Gastrocnemius medialis (tissue), 4 donors: Measurements from ENCODE around the gene TMIGD2.

Source experiments
- CTCF ChIP-seq, 5 experiments: fragments of 450-650 bp in 3 of 5; fragments of 200-600 bp in 2 of 5; sonication (generic) in 2 of 5; IDR thresholded peaks in 4 of 5; conservative IDR thresholded peaks in 1 of 5; 1 replicate in 4 of 5; 2 replicates in 1 of 5; pipeline ENCODE4 v1.5.1; 2016 to 2019; ENCODE audit warnings: antibody characterized with exemption in 5 of 5, mild to moderate bottlenecking in 3 of 5, moderate library complexity in 3 of 5
- POLR2A ChIP-seq, 2 donors: fragments of 450-650 bp; IDR thresholded peaks; one replicate each; pipeline ENCODE4 v1.6.1; 2017; ENCODE audit warnings: antibody characterized with exemption in 2 of 2, mild to moderate bottlenecking in 2 of 2, moderate library complexity in 2 of 2

GRCh38 chr19:4278010-4278409, 24.2 kb downstream of the TMIGD2 start:
- TF ChIP-seq CTCF (IDR thresholded peaks at IDR 0.05 in 4 of 5, conservative IDR thresholded peaks at IDR 0.05 in 1 of 5) (no peak), POLR2A (IDR thresholded peaks at IDR 0.05) (no peak)
